Measurements from ENCODE around the gene NIBAN1.

Gene NIBAN1

GRCh38 chr1:184928394-184928793, 45.9 kb downstream of the NIBAN1 start:
- DNase-seq (ENCODE audit: low read depth) = no peak
- H3K4me3 ChIP-seq (ENCODE audit: low read depth, low read length) = no peak overlapping the region
- TF ChIP-seq CTCF (IDR thresholded peaks at IDR 0.05; ENCODE audit: low read depth, low read length, missing control alignments) = no peak
